ENCODE results near the gene STX3.
A peak's percentile ranks its signal among the peaks of the same experiment; 100 is the strongest.
"Not testable (repeated sequence)": the region's sequence is repeated elsewhere in the genome, so short reads cannot be mapped to it uniquely, and the experiment has no call there.

The STX3 gene

DNA sequence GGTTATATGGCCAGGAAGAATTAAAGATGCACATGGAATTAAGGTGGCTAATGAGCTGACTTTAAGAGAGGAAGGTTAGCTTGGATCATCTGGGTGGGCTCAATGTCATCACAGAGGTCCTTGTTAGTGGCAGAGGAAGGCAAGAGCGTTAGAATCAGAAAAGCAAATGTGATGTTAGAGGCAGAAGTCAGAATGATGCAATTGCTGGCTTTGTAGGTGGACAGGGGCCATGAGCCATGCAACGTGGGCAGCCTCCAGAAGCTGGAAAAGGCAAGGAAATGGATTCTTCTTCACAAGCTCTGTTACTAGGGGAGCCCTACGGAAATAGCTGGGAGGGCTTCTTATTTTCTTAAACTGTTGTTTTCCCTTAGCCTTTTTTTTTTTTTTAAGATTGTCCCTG lies 92.5 kb downstream of the STX3 start:
- DNase-seq, result no peak

DNA sequence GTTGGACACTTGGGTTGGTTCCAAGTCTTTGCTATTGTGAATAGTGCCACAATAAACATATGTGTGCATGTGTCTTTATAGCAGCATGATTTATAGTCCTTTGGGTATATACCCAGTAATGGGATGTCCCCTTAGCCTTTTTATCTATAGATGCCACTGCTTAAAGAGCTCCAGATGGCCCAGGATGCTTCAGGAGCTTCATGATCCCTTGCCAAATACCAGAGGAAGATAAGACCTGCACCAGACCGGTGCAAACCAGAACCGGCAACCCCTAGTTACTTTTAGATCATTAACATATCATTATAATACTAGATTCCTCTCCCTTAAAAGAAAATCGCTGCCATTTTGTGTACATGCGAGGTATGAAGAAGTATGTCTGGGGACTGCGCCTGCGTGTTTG lies 93.3 kb downstream of the STX3 start:
- not testable (repeated sequence) for DNase-seq

DNA sequence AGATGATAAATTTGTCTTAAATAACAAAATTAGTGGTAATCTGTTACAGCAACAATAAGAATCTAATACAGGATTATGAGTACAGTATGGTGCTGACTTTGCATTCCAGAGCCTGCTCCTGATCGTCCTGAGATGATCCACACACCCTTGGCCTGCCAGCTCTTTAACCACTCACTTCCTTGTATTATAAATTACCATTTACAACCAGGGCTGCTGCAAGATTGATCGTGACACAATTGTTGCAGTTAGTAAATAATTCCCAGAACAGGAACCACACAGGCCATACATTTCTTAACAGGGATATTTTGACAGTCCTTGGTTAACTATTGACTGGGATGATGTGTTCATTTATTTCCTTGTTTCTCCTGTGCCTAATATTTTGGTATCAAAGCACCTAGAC lies 94.0 kb downstream of the STX3 start:
- DNase-seq, result peak; percentile 41

DNA sequence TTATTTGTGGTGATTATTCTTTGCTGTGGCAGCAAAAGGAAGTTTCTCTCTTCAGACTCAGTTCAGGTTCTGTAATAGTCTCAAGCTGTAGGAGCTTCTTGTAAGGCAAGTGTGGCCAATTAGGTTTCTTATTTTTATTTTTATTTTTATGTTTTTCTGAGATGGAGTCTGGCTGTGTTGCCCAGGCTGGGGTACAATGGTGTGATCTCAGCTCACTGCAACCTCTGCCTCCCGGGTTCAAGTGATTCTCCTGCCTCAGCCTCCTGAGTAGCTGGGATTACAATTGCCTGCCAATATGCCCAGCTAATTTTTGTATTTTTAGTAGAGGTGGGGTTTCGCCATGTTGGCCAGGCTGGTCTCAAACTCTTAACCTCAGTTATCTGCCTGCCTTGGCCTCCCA lies 94.4 kb downstream of the STX3 start:
- not testable (repeated sequence) for DNase-seq

DNA sequence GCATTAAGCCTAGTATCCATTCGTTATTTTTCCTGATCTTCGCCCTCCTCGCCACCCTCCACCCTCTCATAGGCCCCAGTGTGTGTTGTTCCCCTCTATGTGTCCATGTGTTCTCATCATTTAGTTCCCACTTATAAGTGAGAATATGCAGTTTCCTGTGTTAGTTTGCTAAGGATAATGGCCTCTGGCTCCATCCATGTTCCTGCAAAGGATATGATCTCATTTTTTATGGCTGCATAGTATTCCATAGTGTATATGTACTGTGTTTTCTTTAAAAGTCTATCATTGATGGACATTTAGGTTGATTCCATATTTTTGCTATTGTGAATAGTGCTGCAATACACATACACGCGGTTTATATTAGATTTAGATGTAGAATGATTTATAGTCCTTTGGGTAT lies 96.2 kb downstream of the STX3 start:
- not testable (repeated sequence) for DNase-seq

DNA sequence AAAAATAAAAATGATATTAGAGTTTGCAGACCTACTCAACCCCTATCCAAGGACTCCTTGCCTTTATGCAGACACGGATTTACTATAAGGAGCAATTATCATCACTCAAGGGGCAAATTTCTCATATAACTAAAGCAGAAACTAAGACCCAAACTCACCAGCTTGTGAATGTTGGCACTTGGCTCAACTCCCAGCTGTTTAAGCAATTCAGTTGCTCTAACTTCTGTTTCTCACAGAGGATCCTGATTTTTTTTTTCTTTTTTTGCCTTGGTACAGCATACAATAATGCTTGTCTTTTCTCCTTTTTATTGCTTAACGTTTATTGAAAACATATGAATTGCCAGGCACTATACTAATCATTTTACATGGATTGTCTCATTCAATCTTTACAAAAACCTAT lies 99.7 kb downstream of the STX3 start:
- DNase-seq, result no peak

Measured in suppressor macrophage treated with lipopolysaccharide for 4 hours (primary cell).